ENCODE data around the gene LNX2. TPM values are rescaled to one million over a fixed set of nuclear protein-coding genes. Genes with fewer than 3 reads are reported as not detected.

The LNX2 gene
- total RNA-seq, 1 experiment from 2014 or later = 12.1 TPM

GRCh38 chr13:27662738-27663470 is 42.6 kb upstream of the LNX2 start:
- BruUV-seq (replicated peaks) = no TSS peak
- H2AFZ ChIP-seq (ENCODE audit: low read depth, low read length, poor library complexity, severe bottlenecking) = no peak overlapping the region
- no peaks in the 10 kb centered on the region for H3K79me2 ChIP-seq (ENCODE audit: insufficient read depth, low read length)
- no peaks in the 10 kb centered on the region for H3K9me3 ChIP-seq (ENCODE audit: control insufficient read depth in 1 of 2, insufficient read depth in 1 of 2, low read depth in 1 of 2, low read length in 2 of 2)
- H3K4me1 ChIP-seq (ENCODE audit: control insufficient read depth in 1 of 2, insufficient read depth in 2 of 2, low read length in 2 of 2) = 0 out of 4 replicates have a peak, but pooled peaks cover 0 to 4% of the 10 kb centered on the region in 2 experiments
- peaks cover 0 to 4% of the 10 kb centered on the region in 2 experiments; a peak in 1 of 4 replicates for H3K36me3 ChIP-seq (ENCODE audit: control insufficient read depth in 1 of 2, insufficient read depth in 2 of 2, low read length in 2 of 2)
- TF ChIP-seq SP1 (IDR thresholded peaks at IDR 0.05; ENCODE audit: low read depth) = no peak
- TF ChIP-seq CTCF (IDR thresholded peaks at IDR 0.05 in 2 of 3, conservative IDR thresholded peaks at IDR 0.05 in 1 of 3; ENCODE audit: borderline replicate concordance in 1 of 3, insufficient read depth in 1 of 3, low read depth in 2 of 3, low read length in 2 of 3) = no peak
- TF ChIP-seq FOSL1 (IDR thresholded peaks at IDR 0.05; ENCODE audit: low read depth) = no peak
- TF ChIP-seq SRF (IDR thresholded peaks at IDR 0.05; ENCODE audit: low read depth) = no peak
- TF ChIP-seq MAX (IDR thresholded peaks at IDR 0.05) = no peak
- TF ChIP-seq EZH2 (IDR thresholded peaks at IDR 0.05) = no peak
- TF ChIP-seq CBX3 (IDR thresholded peaks at IDR 0.05; ENCODE audit: low read depth) = no peak
- RAD21 ChIA-PET (ENCODE audit: low non-redundant PET in 1 of 2, low total read pairs in 2 of 2, uncharacterized antibody in 2 of 2, unreplicated experiment in 2 of 2) = no interaction called here
- H3K9ac ChIP-seq (ENCODE audit: low read length) = no peak overlapping the region
- no peak overlapping the region for H3K4me3 ChIP-seq (replicated peaks in 1 of 2; ENCODE audit: low read depth in 1 of 2, low read length in 2 of 2)
- H3K9me2 ChIP-seq (ENCODE audit: insufficient read depth) = no peaks in the 10 kb centered on the region
- no peak for DNase-seq (ENCODE audit: low read depth, low spot score)
- no peaks in the 10 kb centered on the region for H3K27me3 ChIP-seq (ENCODE audit: insufficient read depth, low read length)
- intact Hi-C loops (cut with micrococcal nuclease) = no loop called here
- H3K4me2 ChIP-seq (ENCODE audit: low read length) = no peak overlapping the region
- POLR2A ChIA-PET = no interaction called here
- no peak overlapping the region for H3K27ac ChIP-seq (ENCODE audit: low read depth, low read length)
- H4K20me1 ChIP-seq (ENCODE audit: insufficient read depth) = no peaks in the 10 kb centered on the region
- ATAC-seq = no peak
- CTCF ChIA-PET = no interaction called here

GRCh38 chr13:27661017-27661416 is 40.7 kb upstream of the LNX2 start:
- Histone ChIP-seq H3K9ac (ENCODE audit: low read length) (no peak overlapping the region), H2AFZ (ENCODE audit: low read depth, low read length, poor library complexity, severe bottlenecking) (no peak overlapping the region), H3K27ac (ENCODE audit: low read depth, low read length) (no peak overlapping the region), H3K9me3 (ENCODE audit: control insufficient read depth in 1 of 2, insufficient read depth in 1 of 2, low read depth in 1 of 2, low read length in 2 of 2) (no peaks in the 10 kb centered on the region), H3K4me3 (replicated peaks in 1 of 2; ENCODE audit: low read depth in 1 of 2, low read length in 2 of 2) (no peak overlapping the region), H3K4me2 (ENCODE audit: low read length) (no peak overlapping the region), H3K4me1 (ENCODE audit: control insufficient read depth in 1 of 2, insufficient read depth in 2 of 2, low read length in 2 of 2) (0 out of 4 replicates have a peak, but pooled peaks cover 0 to 4% of the 10 kb centered on the region in 2 experiments), H3K27me3 (ENCODE audit: insufficient read depth, low read length) (no peaks in the 10 kb centered on the region), H3K36me3 (ENCODE audit: control insufficient read depth in 1 of 2, insufficient read depth in 2 of 2, low read length in 2 of 2) (no peaks in the 10 kb centered on the region), H3K9me2 (ENCODE audit: insufficient read depth) (no peaks in the 10 kb centered on the region), H3K79me2 (ENCODE audit: insufficient read depth, low read length) (no peaks in the 10 kb centered on the region), H4K20me1 (ENCODE audit: insufficient read depth) (no peaks in the 10 kb centered on the region)
- CTCF ChIA-PET = no interaction called here
- intact Hi-C loops (cut with micrococcal nuclease) = no loop called here
- no peak for ATAC-seq
- RAD21 ChIA-PET (ENCODE audit: low non-redundant PET in 1 of 2, low total read pairs in 2 of 2, uncharacterized antibody in 2 of 2, unreplicated experiment in 2 of 2) = no interaction called here
- BruUV-seq (replicated peaks) = no TSS peak
- DNase-seq (ENCODE audit: low read depth, low spot score) = no peak
- POLR2A ChIA-PET = no interaction called here
- no peak for TF ChIP-seq ATF3 (IDR thresholded peaks at IDR 0.05)
- TF ChIP-seq YY1 (IDR thresholded peaks at IDR 0.05; ENCODE audit: extremely low read depth, insufficient replicate concordance, low read depth, low read length) = no peak
- no peak for TF ChIP-seq TCF7L2 (IDR thresholded peaks at IDR 0.05; ENCODE audit: borderline replicate concordance, extremely low read depth, insufficient read depth, insufficient read length)
- TF ChIP-seq ELF1 (IDR thresholded peaks at IDR 0.05; ENCODE audit: borderline replicate concordance, low read depth) = no peak
- TF ChIP-seq POLR2A (IDR thresholded peaks at IDR 0.05; ENCODE audit: borderline replicate concordance, extremely low read depth, insufficient read depth, insufficient read length) = no peak
- no peak for TF ChIP-seq ZNF274 (IDR thresholded peaks at IDR 0.05; ENCODE audit: low read depth, low read length)
- no peak for TF ChIP-seq FOSL1 (IDR thresholded peaks at IDR 0.05; ENCODE audit: low read depth)
- no peak for TF ChIP-seq SIN3A (IDR thresholded peaks at IDR 0.05; ENCODE audit: low read depth)
- TF ChIP-seq CTCF (IDR thresholded peaks at IDR 0.05 in 2 of 3, conservative IDR thresholded peaks at IDR 0.05 in 1 of 3; ENCODE audit: borderline replicate concordance in 1 of 3, insufficient read depth in 1 of 3, low read depth in 2 of 3, low read length in 2 of 3) = no peak
- no peak for TF ChIP-seq JUND (IDR thresholded peaks at IDR 0.05)
- TF ChIP-seq RAD21 (IDR thresholded peaks at IDR 0.05; ENCODE audit: low read depth) = no peak
- TF ChIP-seq CEBPB (IDR thresholded peaks at IDR 0.05; ENCODE audit: low read depth) = no peak
